GM19467 (cell line): ENCODE data around the gene ADIG.
"Not testable (repeated sequence)": the region's sequence is repeated elsewhere in the genome, so short reads cannot be mapped to it uniquely, and the experiment has no call there.

Source experiments
- ATAC-seq: cut with Tn5 transposase; IDR thresholded peaks from one replicate; pipeline ENCODE4 v1.9.1; 2021; ENCODE audit warnings: mild to moderate bottlenecking, moderate library complexity; ENCODE audit not compliant: unreplicated experiment

The ADIG gene

GRCh38 chr20:38569747-38570525 lies 11.1 kb upstream of the ADIG start:
- ATAC-seq = no peak

- no peak for ATAC-seq
These were observed 7.6 kb upstream of the ADIG start for GRCh38 chr20:38573413-38573812.

GRCh38 chr20:38579219-38579910 lies 1.6 kb upstream of the ADIG start:
- no peak for ATAC-seq

- ATAC-seq = no peak
These were observed 1.1 kb upstream of the ADIG start for GRCh38 chr20:38579921-38580320.

GRCh38 chr20:38581830-38582358 lies 897 bp downstream of the ADIG start:
- ATAC-seq = no peak

GRCh38 chr20:38583306-38583705 lies 2.3 kb downstream of the ADIG start:
- ATAC-seq = no peak

- no peak for ATAC-seq
These were observed 3.2 kb downstream of the ADIG start for GRCh38 chr20:38584099-38584763.

- ATAC-seq = no peak
These were observed 4.6 kb downstream of the ADIG start for GRCh38 chr20:38585404-38586180.

- ATAC-seq = no peak
These were observed 5.2 kb downstream of the ADIG start for GRCh38 chr20:38586181-38586525.

GRCh38 chr20:38588303-38588702 lies 7.3 kb downstream of the ADIG start:
- ATAC-seq = no peak

GRCh38 chr20:38589351-38589750 lies 8.4 kb downstream of the ADIG start:
- ATAC-seq = no peak

GRCh38 chr20:38589967-38590675 lies 9.1 kb downstream of the ADIG start:
- ATAC-seq = no peak

- no peak for ATAC-seq
These were observed 9.9 kb downstream of the ADIG start for GRCh38 chr20:38590676-38591473.

GRCh38 chr20:38591474-38592410 lies 10.7 kb downstream of the ADIG start:
- ATAC-seq = no peak

GRCh38 chr20:38592411-38592790 lies 11.4 kb downstream of the ADIG start:
- ATAC-seq = not testable (repeated sequence)

GRCh38 chr20:38594281-38594680 lies 13.3 kb downstream of the ADIG start:
- not testable (repeated sequence) for ATAC-seq

- ATAC-seq = not testable (repeated sequence)
These were observed 14.9 kb downstream of the ADIG start for GRCh38 chr20:38595886-38596285.

- no peak for ATAC-seq
These were observed 18.4 kb downstream of the ADIG start for GRCh38 chr20:38599410-38599882.
